Naive thymus-derived CD8-positive, alpha-beta T cell (primary cell): ENCODE measurements around the gene CHD1L. TPM values are rescaled to one million over a fixed set of nuclear protein-coding genes. Genes with fewer than 3 reads are reported as not detected.

Experiments used
- ATAC-seq, 2 donors: fragments of 150-1000 bp; cut with Tn5 transposase in 1 of 2; sonication (Bioruptor Pico), chemical (Tn5 transposase) in 1 of 2; 1 replicate in 1 of 2; 2 replicates in 1 of 2; pipeline ENCODE4 v1.10.0; 2021; ENCODE audit warnings: mild to moderate bottlenecking in 2 of 2, moderate library complexity in 2 of 2
- POLR2A ChIA-PET: fragments of 350-600 bp; sonication (Branson Sonifier 250); formaldehyde crosslinking; loops from one replicate; lab custom pipeline; 2021; ENCODE audit warnings: antibody characterized with exemption; lab: Charles Lee
- DNase-seq, 10 donors: peaks; one replicate each; pipeline versions ENCODE4 v3.0.0 to v3.0.0-alpha.2; 2020 to 2022
- H3K27ac Mint-ChIP-seq, 10 donors: one replicate each; pipeline ENCODE4 v1.8.0; 2020 to 2022; ENCODE audit warnings: mild to moderate bottlenecking in 10 of 10, mixed read lengths in 10 of 10, moderate library complexity in 4 of 10, inconsistent platforms in 1 of 10
- H3K27me3 Mint-ChIP-seq, 5 donors: one replicate each; pipeline ENCODE4 v1.8.0; 2021 to 2022; ENCODE audit warnings: mixed read lengths in 5 of 5
- H3K36me3 Mint-ChIP-seq, 3 donors: one replicate each; pipeline ENCODE4 v1.8.0; 2020 to 2022; ENCODE audit warnings: mixed read lengths in 3 of 3, mild to moderate bottlenecking in 2 of 3, inconsistent platforms in 1 of 3
- H3K4me1 Mint-ChIP-seq, 4 donors: one replicate each; pipeline ENCODE4 v1.8.0; 2021 to 2022; ENCODE audit warnings: mixed read lengths in 4 of 4
- H3K4me3 Mint-ChIP-seq, 10 donors: one replicate each; pipeline ENCODE4 v1.8.0; 2020 to 2022; ENCODE audit warnings: mild to moderate bottlenecking in 10 of 10, mixed read lengths in 10 of 10, moderate library complexity in 6 of 10, inconsistent platforms in 1 of 10
- H3K9me3 Mint-ChIP-seq, 9 donors: one replicate each; pipeline ENCODE4 v1.8.0; 2020 to 2022; ENCODE audit warnings: mixed read lengths in 9 of 9, mild to moderate bottlenecking in 3 of 9, inconsistent platforms in 1 of 9, moderate library complexity in 1 of 9
- polyA plus RNA-seq, 3 donors: library from polyadenylated mRNA; unstranded; fragments of 300-500 nt; fragmentation: Illumina TruSeq; gene quantifications; one replicate each; pipeline ENCODE4 v1.2.3, GENCODE V29; 2021
- total RNA-seq, 8 experiments: library from RNA in 2 of 8; stranded (reverse) in 2 of 8; gene quantifications; one replicate each; pipeline ENCODE4 v1.2.3 and lab custom pipeline; 2021 to 2026

CHD1L gene
- total and polyA plus RNA-seq, 5 experiments from 2014 or later: 17.6 to 38.5 (median 25.5) TPM

GRCh38 chr1:147246910-147247655 is 4.6 kb downstream of the CHD1L start:
- H3K9me3 Mint-ChIP-seq: no peaks in the 10 kb centered on the region
- H3K27ac Mint-ChIP-seq: peak overlapping the region in 2 of 10 donors; percentile 3 to 66
- H3K4me1 Mint-ChIP-seq: peaks cover 37 to 69% (median 61%) of the 10 kb centered on the region in 4 donors
- no peak for DNase-seq
- no peaks in the 10 kb centered on the region for H3K27me3 Mint-ChIP-seq
- POLR2A ChIA-PET: no interaction called here
- ATAC-seq: no peak
- H3K36me3 Mint-ChIP-seq: peaks cover 0 to 2% (median 0%) of the 10 kb centered on the region in 3 donors
- H3K4me3 Mint-ChIP-seq: peak overlapping the region in 7 of 10 donors; percentile 1 to 53 (median 36)

GRCh38 chr1:147247656-147248238 is 5.3 kb downstream of the CHD1L start:
- POLR2A ChIA-PET: no interaction called here
- H3K9me3 Mint-ChIP-seq: no peaks in the 10 kb centered on the region
- H3K4me3 Mint-ChIP-seq: peak overlapping the region in 4 of 10 donors; percentile 12 to 43 (median 38)
- no peak for ATAC-seq
- H3K27ac Mint-ChIP-seq: peak overlapping the region in 3 of 10 donors; percentile 1 to 12 (median 3)
- H3K27me3 Mint-ChIP-seq: no peaks in the 10 kb centered on the region
- H3K36me3 Mint-ChIP-seq: peaks cover 0 to 8% (median 0%) of the 10 kb centered on the region in 3 donors
- H3K4me1 Mint-ChIP-seq: peaks cover 38 to 70% (median 61%) of the 10 kb centered on the region in 4 donors
- DNase-seq: no peak

DNA sequence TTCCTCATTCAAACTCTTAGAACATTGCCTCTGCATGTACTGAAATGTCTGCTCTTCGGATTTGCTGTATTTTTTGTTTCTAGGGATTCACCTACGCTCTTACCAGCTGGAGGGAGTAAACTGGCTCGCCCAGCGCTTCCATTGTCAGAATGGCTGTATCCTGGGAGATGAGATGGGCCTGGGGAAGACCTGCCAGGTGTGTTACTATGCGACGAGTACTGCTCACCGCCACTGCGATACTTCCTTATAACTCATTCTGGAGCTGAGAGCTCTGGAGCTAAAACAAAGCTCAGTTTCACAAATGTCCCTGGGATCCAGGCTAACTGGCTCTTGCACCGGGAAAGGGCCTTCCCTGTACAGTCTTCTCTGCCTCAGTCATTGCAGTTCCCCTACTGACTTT is 10.1 kb downstream of the CHD1L start:
- peaks cover 0 to 38% (median 23%) of the 10 kb centered on the region in 3 donors for H3K36me3 Mint-ChIP-seq
- no peak overlapping the region for H3K27ac Mint-ChIP-seq
- POLR2A ChIA-PET: no interaction called here

GRCh38 chr1:147260956-147261355 is 18.5 kb downstream of the CHD1L start:
- Mint-ChIP-seq H3K27ac (no peak overlapping the region), H3K9me3 (no peaks in the 10 kb centered on the region), H3K4me3 (no peak overlapping the region), H3K4me1 (peaks cover 0 to 2% (median 0%) of the 10 kb centered on the region in 4 donors), H3K36me3 (peaks cover 13 to 82% (median 28%) of the 10 kb centered on the region in 3 donors), H3K27me3 (no peaks in the 10 kb centered on the region)
- POLR2A ChIA-PET: no interaction called here
- DNase-seq (no peak), ATAC-seq (no peak)

More for the DNA sequence above, 10.1 kb downstream of the CHD1L start:
- no peak for DNase-seq
- H3K4me3 Mint-ChIP-seq: no peak overlapping the region
- H3K9me3 Mint-ChIP-seq: no peaks in the 10 kb centered on the region
- H3K4me1 Mint-ChIP-seq: peaks cover 22 to 45% (median 28%) of the 10 kb centered on the region in 4 donors
- no peaks in the 10 kb centered on the region for H3K27me3 Mint-ChIP-seq
- no peak for ATAC-seq

- Mint-ChIP-seq H3K36me3 (peaks cover 10 to 95% (median 44%) of the 10 kb centered on the region in 3 donors), H3K4me1 (no peaks in the 10 kb centered on the region), H3K4me3 (no peak overlapping the region), H3K27me3 (no peaks in the 10 kb centered on the region), H3K27ac (no peak overlapping the region), H3K9me3 (no peaks in the 10 kb centered on the region)
- DNase-seq: no peak
- POLR2A ChIA-PET: no interaction called here
- ATAC-seq: no peak
Observed at GRCh38 chr1:147264158-147264768, 21.8 kb downstream of the CHD1L start.

GRCh38 chr1:147266381-147266780 is 23.9 kb downstream of the CHD1L start:
- H3K4me1 Mint-ChIP-seq: no peaks in the 10 kb centered on the region
- no peaks in the 10 kb centered on the region for H3K27me3 Mint-ChIP-seq
- H3K9me3 Mint-ChIP-seq: no peaks in the 10 kb centered on the region
- ATAC-seq (no peak), DNase-seq (no peak)
- H3K4me3 Mint-ChIP-seq: no peak overlapping the region
- peaks cover 0 to 95% (median 37%) of the 10 kb centered on the region in 3 donors for H3K36me3 Mint-ChIP-seq
- no peak overlapping the region for H3K27ac Mint-ChIP-seq
- POLR2A ChIA-PET: no interaction called here

- DNase-seq (no peak), ATAC-seq (no peak)
- Mint-ChIP-seq H3K27ac (peak overlapping the region in 1 of 10 donors; percentile 12), H3K9me3 (no peaks in the 10 kb centered on the region), H3K36me3 (peaks cover 0 to 97% (median 42%) of the 10 kb centered on the region in 3 donors), H3K4me3 (no peak overlapping the region), H3K27me3 (no peaks in the 10 kb centered on the region), H3K4me1 (no peaks in the 10 kb centered on the region)
- POLR2A ChIA-PET: no interaction called here
Observed at GRCh38 chr1:147267711-147268110, 25.2 kb downstream of the CHD1L start.

- POLR2A ChIA-PET: no interaction called here
- ATAC-seq (no peak), DNase-seq (no peak)
- Mint-ChIP-seq H3K4me3 (no peak overlapping the region), H3K4me1 (peaks cover 0 to 3% (median 0%) of the 10 kb centered on the region in 4 donors), H3K36me3 (peaks cover 0 to 90% (median 50%) of the 10 kb centered on the region in 3 donors), H3K27ac (no peak overlapping the region), H3K27me3 (no peaks in the 10 kb centered on the region), H3K9me3 (no peaks in the 10 kb centered on the region)
Observed at GRCh38 chr1:147270721-147271120, 28.2 kb downstream of the CHD1L start.

GRCh38 chr1:147272042-147272441 is 29.6 kb downstream of the CHD1L start:
- no peaks in the 10 kb centered on the region for H3K9me3 Mint-ChIP-seq
- no peaks in the 10 kb centered on the region for H3K27me3 Mint-ChIP-seq
- no peak overlapping the region for H3K27ac Mint-ChIP-seq
- no peak overlapping the region for H3K4me3 Mint-ChIP-seq
- H3K4me1 Mint-ChIP-seq: peaks cover 0 to 3% (median 0%) of the 10 kb centered on the region in 4 donors
- POLR2A ChIA-PET: no interaction called here
- DNase-seq: no peak
- ATAC-seq: no peak
- H3K36me3 Mint-ChIP-seq: peaks cover 0 to 90% (median 52%) of the 10 kb centered on the region in 3 donors

DNA sequence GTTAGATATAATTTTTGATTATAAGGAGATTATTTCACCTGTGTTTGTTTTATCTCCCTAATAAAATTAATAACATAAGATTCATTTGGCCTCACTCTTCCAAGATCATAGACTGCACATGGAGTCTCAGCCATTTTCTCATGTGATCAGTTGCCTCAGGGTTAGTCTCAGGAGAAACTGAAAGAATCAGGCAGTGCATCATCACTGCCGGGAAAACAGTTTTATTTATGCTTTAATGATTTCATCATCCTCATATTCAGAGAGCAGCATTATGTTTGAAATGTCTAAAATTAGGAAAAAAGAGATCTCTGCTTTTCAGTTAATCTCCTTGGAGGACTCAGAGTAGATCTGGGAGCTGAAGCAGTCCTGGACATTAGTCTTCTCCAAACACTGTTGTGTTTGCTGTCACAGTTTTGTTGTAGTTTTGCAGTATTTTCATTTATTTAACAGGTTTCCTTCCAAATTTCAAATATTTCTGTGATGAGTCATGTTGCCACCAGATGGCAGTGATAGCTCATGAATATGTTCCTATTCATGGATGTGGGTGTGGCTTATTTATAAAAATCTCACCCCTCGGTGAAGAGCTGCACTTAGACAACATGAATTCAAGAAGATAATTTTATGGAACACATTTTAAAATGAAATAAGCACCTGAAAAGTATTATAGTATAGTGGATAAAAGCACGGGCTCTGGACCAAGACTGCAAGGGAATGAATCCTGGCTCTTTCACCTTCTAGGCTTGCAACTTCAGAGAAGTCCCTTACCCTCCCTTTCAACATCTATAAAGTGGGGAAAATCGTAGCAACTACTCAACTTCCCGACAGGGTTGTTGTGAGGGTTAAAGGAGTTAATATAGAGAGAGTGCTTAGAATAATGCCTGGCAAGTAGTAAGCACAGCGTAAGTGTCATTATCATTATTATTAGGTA is 31.2 kb downstream of the CHD1L start:
- DNase-seq: peak in 7 of 10 donors; percentile 3 to 47 (median 30)
- Mint-ChIP-seq H3K27me3 (no peaks in the 10 kb centered on the region), H3K27ac (no peak overlapping the region), H3K36me3 (peaks cover 0 to 83% (median 52%) of the 10 kb centered on the region in 3 donors), H3K4me1 (peaks cover 0 to 3% (median 1%) of the 10 kb centered on the region in 4 donors), H3K9me3 (no peaks in the 10 kb centered on the region), H3K4me3 (no peak overlapping the region)
- peak in 1 of 2 donors; percentile 41 for ATAC-seq
- POLR2A ChIA-PET: no interaction called here

- DNase-seq (no peak), ATAC-seq (no peak)
- Mint-ChIP-seq H3K27ac (no peak overlapping the region), H3K9me3 (no peaks in the 10 kb centered on the region), H3K36me3 (peaks cover 21 to 62% (median 60%) of the 10 kb centered on the region in 3 donors), H3K4me1 (peaks cover 0 to 2% (median 0%) of the 10 kb centered on the region in 4 donors), H3K4me3 (no peak overlapping the region), H3K27me3 (no peaks in the 10 kb centered on the region)
- POLR2A ChIA-PET: no interaction called here
Observed at GRCh38 chr1:147281950-147282349, 39.5 kb downstream of the CHD1L start.

- DNase-seq (no peak), ATAC-seq (no peak)
- Mint-ChIP-seq H3K27ac (no peak overlapping the region), H3K9me3 (no peaks in the 10 kb centered on the region), H3K27me3 (no peaks in the 10 kb centered on the region), H3K4me3 (no peak overlapping the region), H3K36me3 (peaks cover 28 to 64% (median 62%) of the 10 kb centered on the region in 3 donors), H3K4me1 (no peaks in the 10 kb centered on the region)
- POLR2A ChIA-PET: no interaction called here
Observed at GRCh38 chr1:147283011-147283410, 40.5 kb downstream of the CHD1L start.
